Mucosa of descending colon (tissue), 3 donors: ENCODE measurements around the gene ANKRD16. TPM values are rescaled to one million over a fixed set of nuclear protein-coding genes. Genes with fewer than 3 reads are reported as not detected.
A peak's percentile ranks its signal among the peaks of the same experiment; 100 is the strongest.
"Not testable (repeated sequence)": the region's sequence is repeated elsewhere in the genome, so short reads cannot be mapped to it uniquely, and the experiment has no call there.

Source experiments
- ATAC-seq: fragments of 200-7000 bp; cut with Tn5 transposase; one replicate; pipeline ENCODE4 v1.9.1; 2020; ENCODE audit warnings: mild to moderate bottlenecking, moderate library complexity
- DNase-seq, 3 donors: peaks; one replicate each; pipeline ENCODE4 v3.0.0-alpha.2; 2020
- H3K36me3 ChIP-seq: fragments of 200-600 bp; one replicate; pipeline ENCODE4 v1.8.0; 2021; ENCODE audit warnings: low read depth, mild to moderate bottlenecking
- H3K4me1 ChIP-seq: fragments of 200-600 bp; one replicate; pipeline ENCODE4 v1.8.0; 2021; ENCODE audit warnings: low read depth, mild to moderate bottlenecking
- H3K4me3 ChIP-seq: fragments of 200-600 bp; one replicate; pipeline ENCODE4 v1.8.0; 2021; ENCODE audit warnings: mild to moderate bottlenecking
- H3K9me3 ChIP-seq: fragments of 200-600 bp; one replicate; pipeline ENCODE4 v1.8.0; 2021; ENCODE audit warnings: mild to moderate bottlenecking
- CTCF ChIP-seq: fragments of 200-600 bp; IDR thresholded peaks from one replicate; pipeline ENCODE4 v1.8.0; 2022; ENCODE audit warnings: antibody characterized with exemption, mild to moderate bottlenecking
- intact Hi-C, 2 donors: fragments of 100-400 bp; cut with DNase I in 1 of 2; cut with micrococcal nuclease in 1 of 2; formaldehyde crosslinking; loops; one replicate each; pipeline versions ENCODE4 v1.11.0 to v1.11.1; 2022; cut with DNase I, micrococcal nuclease
- total RNA-seq, 3 donors: library from RNA; stranded (reverse); fragmentation: NEBNext Ultra II Directional in 2 of 3; extraction: Animal tissue kit (Norgen Biotek cat#: 25700) in 2 of 3; gene quantifications; one replicate each; pipeline versions ENCODE4 v1.2.1 to v1.2.4, GENCODE V29; 2021 to 2023
- donor health status: DM: no; HTN: no; CAD: no; lungs with moderate emphysema.
- donor health status: DM: no; HTN: no; CAD: no.
- donor health status: DM: no; HTN: yes; CAD: no.

The ANKRD16 gene
- total RNA-seq, 3 donors from 2014 or later = 4.7 to 9.8 (median 7.4) TPM

- no peaks in the 10 kb centered on the region for H3K36me3 ChIP-seq
- peaks cover 37% of the 10 kb centered on the region for H3K4me1 ChIP-seq
- DNase-seq = no peak
- H3K9me3 ChIP-seq = no peaks in the 10 kb centered on the region
- intact Hi-C loops = no loop called here
- H3K4me3 ChIP-seq = no peak overlapping the region
- ATAC-seq = peak; percentile 1
- TF ChIP-seq CTCF = no peak
These were observed 1.3 kb downstream of the ANKRD16 start for GRCh38 chr10:5888351-5888750.

- no peak overlapping the region for H3K4me3 ChIP-seq
- ATAC-seq (no peak), DNase-seq (no peak)
- H3K9me3 ChIP-seq = no peaks in the 10 kb centered on the region
- intact Hi-C loops = no loop called here
- TF ChIP-seq CTCF = no peak
- peaks cover 38% of the 10 kb centered on the region for H3K4me1 ChIP-seq
- H3K36me3 ChIP-seq = no peaks in the 10 kb centered on the region
These were observed 2.1 kb downstream of the ANKRD16 start for GRCh38 chr10:5887641-5888040.

- TF ChIP-seq CTCF = no peak
- no peak overlapping the region for H3K4me3 ChIP-seq
- peaks cover 32% of the 10 kb centered on the region for H3K4me1 ChIP-seq
- ATAC-seq (no peak), DNase-seq (no peak)
- intact Hi-C loops = no loop called here
- H3K9me3 ChIP-seq = no peaks in the 10 kb centered on the region
- H3K36me3 ChIP-seq = no peaks in the 10 kb centered on the region
These were observed 2.7 kb downstream of the ANKRD16 start for GRCh38 chr10:5887029-5887428.

GRCh38 chr10:5885619-5886018 lies 4.1 kb downstream of the ANKRD16 start:
- peaks cover 19% of the 10 kb centered on the region for H3K4me1 ChIP-seq
- H3K4me3 ChIP-seq = no peak overlapping the region
- no peaks in the 10 kb centered on the region for H3K36me3 ChIP-seq
- ATAC-seq = no peak
- no peak for DNase-seq
- intact Hi-C loops = no loop called here
- no peak for TF ChIP-seq CTCF
- no peaks in the 10 kb centered on the region for H3K9me3 ChIP-seq

- ATAC-seq (peak; percentile 69), DNase-seq (no peak)
- H3K9me3 ChIP-seq = no peaks in the 10 kb centered on the region
- intact Hi-C loops = no loop called here
- H3K36me3 ChIP-seq = no peaks in the 10 kb centered on the region
- no peak overlapping the region for H3K4me3 ChIP-seq
- TF ChIP-seq CTCF = no peak
- H3K4me1 ChIP-seq = peaks cover 11% of the 10 kb centered on the region
These were observed 6.7 kb downstream of the ANKRD16 start for GRCh38 chr10:5882961-5883360.

GRCh38 chr10:5877041-5877440 lies 12.7 kb downstream of the ANKRD16 start:
- intact Hi-C loops = loop anchor here in 1 of 2 donors (10.0 kb wide), 1 partner anchor 62 kb away; the partner anchor contains the start of gene GDI2
- H3K4me3 ChIP-seq = not testable (repeated sequence)

More at GRCh38 chr10:5877041-5877440, 12.7 kb downstream of the ANKRD16 start:
- H3K4me1 ChIP-seq, ATAC-seq, DNase-seq, H3K36me3 ChIP-seq, H3K9me3 ChIP-seq: not testable (repeated sequence)
